Parathyroid adenoma (tissue), 2 donors: ENCODE measurements around the gene ZNF683.
A peak's percentile ranks its signal among the peaks of the same experiment; 100 is the strongest.

ENCODE experiments used
- H2AFZ ChIP-seq: fragments of 300-600 bp; sonication (generic); one replicate; pipeline ENCODE4 v1.7.0; 2017; ENCODE audit warnings: antibody characterized with exemption, mild to moderate bottlenecking
- H3K27ac ChIP-seq: fragments of 300-600 bp; sonication (generic); one replicate; pipeline ENCODE4 v1.7.0; 2017
- H3K27me3 ChIP-seq: fragments of 300-600 bp; sonication (generic); one replicate; pipeline ENCODE4 v1.7.0; 2017; ENCODE audit warnings: low read length; ENCODE audit not compliant: control insufficient read depth, insufficient read depth
- H3K36me3 ChIP-seq: fragments of 300-600 bp; sonication (generic); one replicate; pipeline ENCODE4 v1.7.0; 2017; ENCODE audit warnings: low read length; ENCODE audit not compliant: control insufficient read depth, insufficient read depth
- H3K4me1 ChIP-seq: fragments of 300-600 bp; sonication (generic); one replicate; pipeline ENCODE4 v1.7.0; 2017; ENCODE audit warnings: control low read depth
- H3K4me2 ChIP-seq: fragments of 300-600 bp; sonication (generic); one replicate; pipeline ENCODE4 v1.7.0; 2017; ENCODE audit warnings: low read length
- H3K4me3 ChIP-seq: fragments of 300-600 bp; sonication (generic); one replicate; pipeline ENCODE4 v1.7.0; 2017; ENCODE audit warnings: low read depth, low read length
- H3K79me2 ChIP-seq: fragments of 300-600 bp; sonication (generic); one replicate; pipeline ENCODE4 v1.7.0; 2017; ENCODE audit warnings: control low read depth
- H3K9ac ChIP-seq: fragments of 300-600 bp; sonication (generic); one replicate; pipeline ENCODE4 v1.7.0; 2017; ENCODE audit warnings: mild to moderate bottlenecking
- H3K9me3 ChIP-seq: fragments of 300-600 bp; sonication (generic); one replicate; pipeline ENCODE4 v1.7.0; 2017; ENCODE audit warnings: low read length; ENCODE audit not compliant: control insufficient read depth
- CTCF ChIP-seq: fragments of 300-600 bp; sonication (generic); IDR thresholded peaks from one replicate; pipeline ENCODE4 v1.7.0; 2017; ENCODE audit warnings: antibody characterized with exemption, mild to moderate bottlenecking
- donor health status: primary hyperparathyroidism.

Gene ZNF683

GRCh38 chr1:26412180-26412840, 39.8 kb upstream of the ZNF683 start:
- TF ChIP-seq CTCF: no peak
- Histone ChIP-seq H3K4me3 (no peak overlapping the region), H3K79me2 (no peaks in the 10 kb centered on the region), H3K9ac (no peak overlapping the region), H2AFZ (no peak overlapping the region), H3K27ac (no peak overlapping the region), H3K9me3 (no peaks in the 10 kb centered on the region), H3K36me3 (no peaks in the 10 kb centered on the region), H3K27me3 (peaks cover 17% of the 10 kb centered on the region), H3K4me2 (no peak overlapping the region), H3K4me1 (no peaks in the 10 kb centered on the region)

DNA sequence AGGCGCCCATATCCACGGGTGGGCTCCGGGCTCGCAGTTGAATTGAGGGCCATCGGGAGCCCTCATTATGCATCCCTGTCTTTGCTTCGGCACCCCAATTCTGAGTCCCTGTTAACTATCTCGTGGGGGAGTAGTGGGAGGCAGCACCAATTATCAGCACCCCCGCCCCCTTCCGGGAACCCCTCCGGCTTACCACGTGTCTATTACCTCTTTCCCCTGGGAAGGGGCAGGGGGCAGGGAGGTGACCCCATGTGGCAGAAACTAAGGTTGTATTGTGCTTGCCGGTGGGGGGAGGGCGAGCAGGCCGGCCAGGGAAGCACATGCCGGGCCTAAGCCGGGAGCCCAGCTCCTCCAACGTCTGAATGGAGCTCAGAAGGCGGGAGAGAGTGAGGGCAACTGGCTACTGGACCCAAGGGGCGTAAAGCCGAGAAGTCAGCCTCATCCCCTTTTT, 39.1 kb upstream of the ZNF683 start:
- H3K4me2 ChIP-seq: no peak overlapping the region
- H3K27ac ChIP-seq: no peak overlapping the region
- no peaks in the 10 kb centered on the region for H3K79me2 ChIP-seq
- H3K4me3 ChIP-seq: no peak overlapping the region
- H3K9me3 ChIP-seq: no peaks in the 10 kb centered on the region
- peaks cover 17% of the 10 kb centered on the region for H3K27me3 ChIP-seq
- no peak for TF ChIP-seq CTCF
- H2AFZ ChIP-seq: peak overlapping the region; percentile 76
- H3K36me3 ChIP-seq: no peaks in the 10 kb centered on the region
- H3K4me1 ChIP-seq: no peaks in the 10 kb centered on the region
- H3K9ac ChIP-seq: no peak overlapping the region

GRCh38 chr1:26410706-26411623, 38.4 kb upstream of the ZNF683 start, which contains the start of gene LIN28A:
TSS of gene LIN28A (plus strand) at chr1:26410817. CDS start at chr1:26410892, 75 bp downstream.
- peak within 1 kb of the TSS; percentile 49 for H3K27ac ChIP-seq
- no peaks in the 10 kb centered on the region for H3K79me2 ChIP-seq
- peaks cover 17% of the 10 kb centered on the region for H3K27me3 ChIP-seq
- no peak within 1 kb of the TSS for H3K4me3 ChIP-seq
- H3K9ac ChIP-seq: no peak within 1 kb of the TSS
- peak within 1 kb of the TSS; percentile 76 for H2AFZ ChIP-seq
- no peaks in the 10 kb centered on the region for H3K36me3 ChIP-seq
- no peak for TF ChIP-seq CTCF
- H3K4me2 ChIP-seq: no peak within 1 kb of the TSS
- H3K4me1 ChIP-seq: no peaks in the 10 kb centered on the region
- no peaks in the 10 kb centered on the region for H3K9me3 ChIP-seq

- no peak for TF ChIP-seq CTCF
- H3K27ac ChIP-seq: peak overlapping the region; percentile 49
- no peaks in the 10 kb centered on the region for H3K9me3 ChIP-seq
- H3K4me1 ChIP-seq: no peaks in the 10 kb centered on the region
- H3K79me2 ChIP-seq: no peaks in the 10 kb centered on the region
- H3K9ac ChIP-seq: no peak overlapping the region
- H3K4me3 ChIP-seq: no peak overlapping the region
- no peaks in the 10 kb centered on the region for H3K36me3 ChIP-seq
- H3K27me3 ChIP-seq: peaks cover 17% of the 10 kb centered on the region
- peak overlapping the region; percentile 75 for H2AFZ ChIP-seq
- no peak overlapping the region for H3K4me2 ChIP-seq
Observed at GRCh38 chr1:26409191-26409807, 36.7 kb upstream of the ZNF683 start.
